Activated CD4-positive, alpha-beta T cell treated with anti-CD3 and anti-CD28 coated beads, Interleukin-2, amount 50 U/mL, for 4 hours (primary cell): ENCODE measurements around the gene SMC1B.
"Not testable (repeated sequence)": the region's sequence is repeated elsewhere in the genome, so short reads cannot be mapped to it uniquely, and the experiment has no call there.

Experiments used
- DNase-seq, 2 experiments: peaks; one replicate each; pipeline ENCODE4 v3.0.0-alpha.2; 2020

The SMC1B gene, protein sequence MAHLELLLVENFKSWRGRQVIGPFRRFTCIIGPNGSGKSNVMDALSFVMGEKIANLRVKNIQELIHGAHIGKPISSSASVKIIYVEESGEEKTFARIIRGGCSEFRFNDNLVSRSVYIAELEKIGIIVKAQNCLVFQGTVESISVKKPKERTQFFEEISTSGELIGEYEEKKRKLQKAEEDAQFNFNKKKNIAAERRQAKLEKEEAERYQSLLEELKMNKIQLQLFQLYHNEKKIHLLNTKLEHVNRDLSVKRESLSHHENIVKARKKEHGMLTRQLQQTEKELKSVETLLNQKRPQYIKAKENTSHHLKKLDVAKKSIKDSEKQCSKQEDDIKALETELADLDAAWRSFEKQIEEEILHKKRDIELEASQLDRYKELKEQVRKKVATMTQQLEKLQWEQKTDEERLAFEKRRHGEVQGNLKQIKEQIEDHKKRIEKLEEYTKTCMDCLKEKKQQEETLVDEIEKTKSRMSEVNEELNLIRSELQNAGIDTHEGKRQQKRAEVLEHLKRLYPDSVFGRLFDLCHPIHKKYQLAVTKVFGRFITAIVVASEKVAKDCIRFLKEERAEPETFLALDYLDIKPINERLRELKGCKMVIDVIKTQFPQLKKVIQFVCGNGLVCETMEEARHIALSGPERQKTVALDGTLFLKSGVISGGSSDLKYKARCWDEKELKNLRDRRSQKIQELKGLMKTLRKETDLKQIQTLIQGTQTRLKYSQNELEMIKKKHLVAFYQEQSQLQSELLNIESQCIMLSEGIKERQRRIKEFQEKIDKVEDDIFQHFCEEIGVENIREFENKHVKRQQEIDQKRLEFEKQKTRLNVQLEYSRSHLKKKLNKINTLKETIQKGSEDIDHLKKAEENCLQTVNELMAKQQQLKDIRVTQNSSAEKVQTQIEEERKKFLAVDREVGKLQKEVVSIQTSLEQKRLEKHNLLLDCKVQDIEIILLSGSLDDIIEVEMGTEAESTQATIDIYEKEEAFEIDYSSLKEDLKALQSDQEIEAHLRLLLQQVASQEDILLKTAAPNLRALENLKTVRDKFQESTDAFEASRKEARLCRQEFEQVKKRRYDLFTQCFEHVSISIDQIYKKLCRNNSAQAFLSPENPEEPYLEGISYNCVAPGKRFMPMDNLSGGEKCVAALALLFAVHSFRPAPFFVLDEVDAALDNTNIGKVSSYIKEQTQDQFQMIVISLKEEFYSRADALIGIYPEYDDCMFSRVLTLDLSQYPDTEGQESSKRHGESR

GRCh38 chr22:45413368-45414211, at the start of gene SMC1B, which contains the start of gene RIBC2:
Gene SMC1B (minus strand): TSS chr22:45413599. CDS start chr22:45413567, 32 bp downstream.
Gene RIBC2 (plus strand): TSS chr22:45413693. CDS start chr22:45413887, 194 bp downstream.
- DNase-seq = peak; percentile 69 to 75

- no peak for DNase-seq
Measured at GRCh38 chr22:45462034-45462655, 48.7 kb upstream of the SMC1B start.

GRCh38 chr22:45460288-45461109, 47.1 kb upstream of the SMC1B start:
- no peak for DNase-seq

DNA sequence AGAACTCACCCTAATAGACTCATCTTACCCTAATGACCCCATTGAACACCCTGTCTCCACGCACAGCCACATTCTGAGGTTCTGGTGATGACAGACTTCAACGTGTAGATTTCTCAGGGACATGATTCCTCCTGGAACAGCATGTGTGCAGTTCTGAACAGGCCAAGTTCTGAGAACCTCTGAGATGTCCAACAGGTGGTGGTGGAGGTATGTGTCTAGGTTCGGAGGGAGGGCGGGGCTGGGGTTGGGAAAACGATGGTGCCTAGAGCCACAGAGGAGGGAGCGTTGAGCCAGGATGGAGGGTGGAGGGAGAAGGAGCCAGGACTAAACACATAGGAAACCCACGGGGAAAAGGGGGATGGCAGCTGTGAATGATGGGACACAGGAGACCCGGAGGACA, 45.8 kb upstream of the SMC1B start:
- no peak for DNase-seq

DNA sequence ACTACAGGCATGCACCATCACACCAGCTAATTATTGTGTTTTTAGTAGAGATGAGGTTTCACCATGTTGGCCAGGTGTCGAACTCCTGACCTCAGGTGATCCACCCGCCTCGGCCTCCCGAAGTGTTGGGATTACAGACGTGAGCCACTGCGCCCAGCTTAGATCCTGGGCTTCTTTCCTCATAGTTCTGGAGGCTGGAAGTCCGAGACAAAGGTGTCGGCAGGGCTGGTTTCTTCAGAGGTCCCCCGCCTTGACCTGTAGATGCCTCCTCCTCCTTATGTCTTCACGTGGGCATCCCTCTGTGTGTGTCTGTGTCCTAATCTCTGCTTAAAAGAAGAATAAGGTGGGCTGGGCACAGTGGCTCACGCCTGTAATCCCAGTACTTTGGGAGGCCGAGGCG, 45.1 kb upstream of the SMC1B start:
- DNase-seq = no peak

- no peak for DNase-seq
Measured at GRCh38 chr22:45456811-45457210, 43.4 kb upstream of the SMC1B start.

GRCh38 chr22:45455621-45456020, 42.2 kb upstream of the SMC1B start:
- DNase-seq = no peak

- no peak for DNase-seq
Measured at GRCh38 chr22:45455212-45455611, 41.8 kb upstream of the SMC1B start.

- DNase-seq = no peak
Measured at GRCh38 chr22:45454275-45454674, 40.9 kb upstream of the SMC1B start.

DNA sequence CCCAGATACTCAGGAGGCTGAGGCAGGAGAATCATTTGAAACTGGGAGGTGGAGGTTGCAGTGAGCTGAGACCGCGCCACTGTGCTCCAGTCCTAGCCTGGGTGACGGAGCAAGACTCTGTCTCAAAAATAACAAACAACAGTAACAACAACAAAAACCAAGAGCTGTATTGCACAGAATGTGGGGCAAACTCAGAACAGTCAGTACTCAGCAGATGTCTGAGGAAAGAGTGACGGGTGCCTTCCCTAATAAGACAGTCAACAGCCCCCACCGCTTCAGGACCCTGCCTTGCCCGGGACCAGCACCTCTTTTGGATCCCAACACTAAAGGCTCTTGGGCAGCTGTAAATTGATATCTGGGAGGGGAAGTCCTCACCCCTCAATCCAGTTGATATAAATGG, 40.4 kb upstream of the SMC1B start:
- DNase-seq = no peak

- no peak for DNase-seq
Measured at GRCh38 chr22:45452565-45453379, 39.4 kb upstream of the SMC1B start.

- DNase-seq = no peak
Measured at GRCh38 chr22:45451972-45452371, 38.6 kb upstream of the SMC1B start.

- DNase-seq = no peak
Measured at GRCh38 chr22:45450921-45451651, 37.7 kb upstream of the SMC1B start.

DNA sequence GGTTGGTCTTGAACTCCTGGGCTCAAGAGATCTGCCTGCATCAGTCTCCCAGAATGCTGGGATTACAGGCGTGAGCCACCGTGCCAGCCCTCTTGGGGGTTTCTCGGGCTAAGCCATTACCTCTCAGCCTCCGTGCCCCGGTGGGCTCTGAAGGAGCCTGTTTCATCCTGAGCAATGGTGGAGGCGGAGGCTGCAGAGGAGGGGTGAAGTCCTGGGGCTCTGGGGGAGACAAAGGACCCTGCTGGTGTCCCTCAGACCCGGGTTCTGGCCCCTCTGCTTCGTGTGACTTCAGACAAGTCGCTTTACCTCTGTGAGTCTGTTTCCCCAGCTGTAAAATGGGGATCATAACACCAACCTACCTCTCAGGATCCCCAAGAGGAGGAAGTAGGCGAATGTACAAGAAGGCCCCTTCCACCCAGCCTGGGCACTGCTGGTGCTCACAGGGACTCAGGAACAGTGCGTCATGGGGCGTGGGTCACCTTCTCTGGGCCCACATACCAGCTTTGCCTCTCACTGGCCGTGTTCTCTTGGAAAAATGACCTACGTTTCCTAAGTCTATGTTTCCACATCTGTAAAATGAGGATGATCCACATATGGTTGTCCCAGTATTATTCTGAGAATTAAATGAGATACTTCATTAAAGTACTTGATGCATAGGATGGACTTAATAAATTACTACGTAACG, 36.8 kb upstream of the SMC1B start:
- no peak for DNase-seq

DNA sequence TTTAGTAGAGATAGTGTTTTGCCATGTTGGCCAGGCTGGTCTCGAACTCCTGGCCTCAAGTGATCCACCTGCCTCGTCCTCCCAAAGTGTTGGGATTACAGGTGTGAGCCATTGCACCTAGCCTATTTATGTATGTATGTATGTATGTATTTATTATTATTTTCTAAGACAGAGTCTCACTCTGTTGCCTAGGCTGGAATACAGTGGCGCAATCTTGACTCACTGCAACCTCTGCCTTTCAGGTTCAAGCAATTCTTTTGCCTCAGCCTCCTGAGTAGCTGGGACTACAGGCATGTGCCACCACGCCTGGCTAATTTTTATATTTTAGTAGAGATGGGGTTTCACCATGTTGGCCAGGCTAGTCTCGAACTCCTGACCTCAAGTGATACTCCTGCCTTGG, 36.0 kb upstream of the SMC1B start:
- DNase-seq = not testable (repeated sequence)

- DNase-seq = no peak
Measured at GRCh38 chr22:45448431-45448830, 35.0 kb upstream of the SMC1B start.

GRCh38 chr22:45447596-45447995, 34.2 kb upstream of the SMC1B start:
- DNase-seq = not testable (repeated sequence)

DNA sequence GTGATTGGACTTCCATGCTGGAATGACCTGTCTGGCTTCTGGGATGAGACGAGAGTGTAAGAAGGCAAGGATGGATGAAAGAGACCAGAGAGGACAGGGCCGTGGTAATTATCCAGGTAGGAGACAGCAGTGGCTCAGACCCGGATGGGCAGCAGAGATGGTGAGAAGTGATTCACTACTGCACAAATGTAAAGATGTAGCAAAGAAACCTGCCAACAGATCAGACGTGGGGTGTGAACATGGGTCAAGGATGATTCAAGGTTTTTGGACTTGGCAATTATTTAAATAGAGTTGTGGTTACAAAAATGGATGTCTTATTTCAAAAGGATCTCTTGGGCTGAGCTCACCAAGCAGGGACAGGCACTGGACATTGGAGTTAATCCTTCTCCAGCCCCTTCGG, 32.8 kb upstream of the SMC1B start:
- DNase-seq = no peak
